Stimulated activated CD4-positive, alpha-beta T cell treated with anti-CD3 and anti-CD28 coated beads, Interleukin-15, amount 100 ng/mL, for 1 hour (primary cell): ENCODE results near the gene KIRREL3.

Source experiments
- DNase-seq, 2 donors: peaks; one replicate each; pipeline ENCODE4 v3.0.0-alpha.2; 2020; ENCODE audit warnings: low read depth in 1 of 2, low spot score in 1 of 2

Gene KIRREL3

GRCh38 chr11:126917531-126918204, 82.9 kb downstream of the KIRREL3 start:
- DNase-seq = no peak

DNA sequence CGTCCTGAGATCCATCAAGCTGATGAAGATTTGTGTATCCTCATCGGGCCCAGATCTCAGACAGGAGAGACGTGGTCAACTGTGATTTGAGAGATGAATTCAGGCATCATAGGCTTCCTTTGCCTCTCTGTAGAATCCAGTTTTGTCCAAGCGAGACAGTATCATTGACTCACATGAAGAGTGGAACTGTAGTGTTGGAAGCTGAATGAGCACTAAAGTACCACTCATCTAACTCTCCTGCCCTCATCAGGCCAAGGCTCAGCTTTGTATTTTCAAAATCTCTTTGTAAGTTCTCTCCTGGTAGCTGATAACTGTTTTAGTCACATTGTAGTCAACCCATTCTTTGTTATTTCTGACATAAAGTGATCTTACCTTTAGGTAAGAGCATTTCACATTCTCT, 85.1 kb downstream of the KIRREL3 start:
- no peak for DNase-seq

DNA sequence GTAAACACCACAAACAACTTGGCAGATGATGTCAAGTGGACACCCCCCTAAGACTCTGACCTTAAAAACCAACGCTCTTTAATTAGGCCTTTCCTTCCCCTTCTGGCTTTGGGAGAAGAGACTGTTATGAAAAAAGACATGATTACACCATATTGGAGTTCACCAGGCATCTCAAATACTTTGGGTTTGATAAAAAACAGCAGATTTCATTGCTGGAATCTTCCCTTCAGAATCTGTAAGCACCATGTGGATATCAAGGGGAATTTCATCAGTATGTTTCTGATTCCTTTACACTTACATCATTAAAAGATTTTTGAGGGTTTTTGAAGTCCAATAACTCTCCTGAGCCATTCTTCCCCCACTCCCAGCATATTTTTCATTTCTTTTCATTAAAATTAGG, 85.6 kb downstream of the KIRREL3 start:
- DNase-seq = no peak

GRCh38 chr11:126914166-126914565, 86.4 kb downstream of the KIRREL3 start:
- DNase-seq = no peak

DNA sequence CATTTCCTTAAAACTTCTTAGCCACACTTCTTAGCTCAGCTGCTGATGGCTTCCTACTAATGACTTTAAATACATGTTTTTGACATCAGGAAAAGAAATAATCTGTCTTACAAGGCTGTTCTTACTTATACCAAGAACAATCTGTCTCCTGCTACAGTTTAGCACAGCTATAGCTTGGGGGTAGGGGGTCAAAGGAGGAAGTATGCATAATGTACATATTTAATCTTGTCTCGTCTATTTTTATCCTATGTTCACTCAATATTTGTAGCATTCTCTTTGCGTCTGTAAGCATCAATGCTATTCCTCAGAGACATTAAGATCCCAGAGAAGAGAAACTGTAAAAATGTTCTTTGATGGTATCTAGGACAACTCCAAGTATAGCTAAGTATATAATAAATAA, 96.0 kb downstream of the KIRREL3 start:
- DNase-seq = no peak

DNA sequence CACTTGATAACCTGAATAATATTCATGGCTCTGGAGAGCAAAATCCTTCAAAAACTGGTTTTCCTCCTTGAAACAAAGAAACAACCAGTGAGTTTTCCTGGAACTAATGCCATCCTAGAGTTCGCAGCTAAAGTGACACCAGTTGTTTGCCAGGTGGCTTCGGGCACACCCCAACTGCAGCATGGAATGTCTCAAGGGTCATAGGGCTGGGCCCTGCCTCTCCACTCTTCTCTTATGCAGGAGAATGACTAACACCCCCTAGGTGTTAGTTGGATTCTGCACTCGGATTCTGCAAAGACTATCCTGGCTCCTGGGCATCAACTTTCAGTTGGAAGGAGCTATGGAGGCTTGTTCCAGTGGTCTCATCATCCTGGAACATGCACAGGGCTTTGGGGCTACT, 98.8 kb downstream of the KIRREL3 start:
- DNase-seq = no peak

DNA sequence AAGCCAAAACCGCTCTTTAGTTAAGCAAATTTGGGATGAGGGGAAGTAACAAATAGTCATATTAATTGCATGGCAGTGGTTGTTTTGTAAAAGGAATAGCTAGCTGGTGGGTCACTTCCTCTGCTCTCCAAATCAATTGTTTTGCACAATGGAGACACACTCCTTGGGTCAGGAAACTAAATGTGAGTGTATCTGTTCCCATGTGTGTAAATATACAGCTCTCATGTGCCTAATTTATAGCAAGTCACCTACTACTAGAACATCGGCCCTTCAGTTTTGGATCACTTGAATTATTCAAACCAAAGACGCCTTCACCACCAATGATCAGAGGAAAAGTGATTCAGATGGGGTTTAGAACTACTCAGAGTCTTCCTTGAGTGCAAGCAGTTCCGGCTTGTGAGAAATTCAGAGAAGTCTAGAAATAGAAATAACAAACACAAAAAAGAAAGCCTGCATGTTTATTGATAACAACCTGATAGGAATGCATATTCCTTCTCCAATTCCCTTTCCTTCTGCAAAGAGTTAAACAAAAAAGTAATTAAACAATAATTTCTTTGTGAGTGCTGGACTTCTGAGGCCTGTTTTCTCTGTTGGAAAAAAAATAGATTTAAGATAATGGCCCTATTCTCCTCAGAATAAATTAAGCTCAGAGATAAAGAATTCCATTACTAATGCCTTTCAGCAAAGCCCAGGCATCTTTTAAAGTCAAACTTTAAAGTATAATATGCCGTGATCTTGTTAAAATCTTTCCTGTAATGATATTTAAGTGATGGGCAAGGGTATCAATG, 100.4 kb downstream of the KIRREL3 start:
- no peak for DNase-seq

GRCh38 chr11:126898802-126899201, 101.8 kb downstream of the KIRREL3 start:
- DNase-seq = no peak

GRCh38 chr11:126897430-126897829, 103.1 kb downstream of the KIRREL3 start:
- DNase-seq = no peak

- DNase-seq = no peak
Observed at GRCh38 chr11:126896025-126896424, 104.5 kb downstream of the KIRREL3 start.

GRCh38 chr11:126893796-126894195, 106.8 kb downstream of the KIRREL3 start:
- DNase-seq = no peak

DNA sequence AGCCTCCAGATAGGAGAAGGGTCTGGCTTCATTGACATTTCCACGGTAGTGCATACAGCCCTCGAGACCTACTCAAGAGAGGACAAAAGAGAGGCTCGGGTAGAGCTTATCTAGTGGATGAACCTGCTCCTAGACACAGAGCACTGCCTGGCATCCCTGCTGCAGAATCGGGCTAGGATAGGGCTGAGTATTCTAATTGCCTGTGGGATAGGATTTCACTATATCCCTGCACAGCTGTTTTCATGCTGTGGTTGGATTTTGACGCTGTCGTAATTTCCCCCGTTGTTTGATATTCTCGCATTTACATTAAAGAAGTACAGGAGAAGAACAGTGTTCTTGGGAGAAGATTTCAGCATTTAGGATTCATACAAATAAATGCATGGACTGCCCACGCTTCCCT, 107.8 kb downstream of the KIRREL3 start:
- DNase-seq = no peak

DNA sequence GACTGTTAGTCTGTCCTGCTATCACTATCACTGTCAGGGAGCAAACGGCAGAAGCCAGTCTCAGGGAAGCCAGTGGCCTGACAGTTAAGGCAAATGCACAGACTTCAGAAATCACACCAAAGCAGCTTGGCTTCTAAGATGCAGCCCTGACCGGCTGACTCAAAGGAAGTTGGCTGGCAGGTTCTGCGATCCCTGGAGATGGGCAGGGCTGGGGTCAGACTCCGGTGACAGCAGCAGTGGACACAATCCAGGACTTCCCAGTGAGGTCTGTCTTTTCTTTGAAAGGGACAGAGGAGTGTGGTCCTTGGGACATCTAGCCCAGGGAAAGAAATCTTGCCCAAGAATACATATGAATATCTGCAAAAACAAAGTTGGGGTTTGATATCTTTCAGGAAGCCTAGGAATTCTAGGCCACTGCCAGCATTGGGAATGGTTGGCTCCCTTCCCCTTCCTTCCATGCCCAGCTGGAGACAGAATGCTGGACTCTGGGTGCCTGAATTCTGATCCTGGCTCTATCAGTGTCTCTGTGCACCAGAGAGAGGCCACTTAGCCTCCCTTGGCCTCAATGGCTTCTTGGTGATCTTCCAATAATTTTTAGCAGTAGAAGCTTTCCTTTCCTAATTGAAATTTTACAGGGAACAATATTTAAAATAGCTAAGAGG, 108.9 kb downstream of the KIRREL3 start:
- no peak for DNase-seq

GRCh38 chr11:126890561-126890960, 110.0 kb downstream of the KIRREL3 start:
- no peak for DNase-seq

GRCh38 chr11:126888115-126888712, 112.4 kb downstream of the KIRREL3 start:
- no peak for DNase-seq

DNA sequence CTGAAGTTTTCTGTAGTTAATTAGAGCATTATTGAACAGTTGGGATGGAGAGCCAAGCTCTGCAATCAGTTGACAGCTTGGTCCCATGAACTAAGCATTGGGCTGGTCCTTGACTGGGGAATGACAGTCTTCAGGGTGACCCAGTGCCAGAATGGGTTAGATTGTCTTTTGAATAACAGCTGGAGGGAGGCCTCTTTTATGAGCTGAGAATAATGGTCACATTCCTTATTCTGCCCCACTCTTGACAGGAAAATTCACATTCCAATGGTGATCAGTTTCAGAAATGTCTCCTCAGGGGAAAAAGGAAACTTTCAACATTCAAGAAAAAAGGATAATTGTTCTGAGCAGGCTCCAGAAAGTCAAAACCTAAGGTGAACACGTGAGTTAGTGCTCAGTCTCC, 113.9 kb downstream of the KIRREL3 start:
- DNase-seq = no peak

- no peak for DNase-seq
Observed at GRCh38 chr11:126886085-126886484, 114.5 kb downstream of the KIRREL3 start.

GRCh38 chr11:126884594-126884993, 116.0 kb downstream of the KIRREL3 start:
- DNase-seq = no peak

DNA sequence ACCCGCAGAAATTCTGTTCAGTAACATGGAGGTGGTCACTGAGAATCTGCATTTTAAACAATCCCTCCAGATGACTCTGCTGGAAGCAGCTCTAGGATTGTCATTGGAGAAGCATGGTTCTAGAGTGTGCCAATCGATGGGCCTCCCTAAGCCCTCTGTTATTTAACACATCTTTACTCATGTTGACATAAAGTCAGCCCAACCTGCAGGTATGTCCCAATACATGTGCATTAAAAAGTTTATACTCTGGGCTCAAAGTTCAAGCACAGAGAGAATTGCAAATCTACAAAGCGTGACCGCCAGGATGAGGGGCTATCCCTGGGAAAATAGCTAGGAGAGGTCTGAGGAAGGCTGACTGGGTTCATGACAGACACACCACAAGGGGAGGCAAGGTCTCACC, 116.4 kb downstream of the KIRREL3 start:
- no peak for DNase-seq

- no peak for DNase-seq
Observed at GRCh38 chr11:126880872-126881271, 119.7 kb downstream of the KIRREL3 start.

GRCh38 chr11:126879516-126879915, 121.1 kb downstream of the KIRREL3 start:
- DNase-seq = no peak
